Type B pancreatic cell (in vitro differentiated cells): ENCODE data around the gene ARHGEF5. TPM values are rescaled to one million over a fixed set of nuclear protein-coding genes. Genes with fewer than 3 reads are reported as not detected.

Experiments used
- DNase-seq: peaks from one replicate; pipeline ENCODE4 v3.0.0; 2021; ENCODE audit warnings: mixed read lengths; ENCODE audit not compliant: unreplicated experiment; ENCODE audit errors: extremely low spot score
- H3K27ac Mint-ChIP-seq: 2 replicates; pipeline ENCODE4 v1.8.0; 2021; ENCODE audit warnings: mild to moderate bottlenecking, mixed read lengths
- H3K27me3 Mint-ChIP-seq: 2 replicates; pipeline ENCODE4 v1.8.0; 2021; ENCODE audit warnings: mixed read lengths
- H3K36me3 Mint-ChIP-seq: 2 replicates; pipeline ENCODE4 v1.8.0; 2021; ENCODE audit warnings: mixed read lengths
- H3K4me1 Mint-ChIP-seq: one replicate; pipeline ENCODE4 v1.8.0; 2021; ENCODE audit warnings: mixed read lengths; ENCODE audit not compliant: unreplicated experiment
- H3K4me3 Mint-ChIP-seq: 2 replicates; pipeline ENCODE4 v1.8.0; 2021; ENCODE audit warnings: mild to moderate bottlenecking, mixed read lengths
- H3K9me3 Mint-ChIP-seq: 2 replicates; pipeline ENCODE4 v1.8.0; 2021; ENCODE audit warnings: mixed read lengths
- total RNA-seq: library from RNA; stranded (reverse); gene quantifications from 2 replicates; pipeline ENCODE4 v1.2.1, GENCODE V29; 2021; ENCODE audit warnings: low replicate concordance
- TF ChIP-seq, protein P1 (sequence below): fragments of 200-600 bp; sonication (generic); conservative IDR thresholded peaks from 2 replicates; pipeline ENCODE4 v1.5.0; 2021; ENCODE audit warnings: antibody characterized with exemption, mild to moderate bottlenecking

The ARHGEF5 gene
- total RNA-seq, 1 donor from 2014 or later = 17.2 TPM

GRCh38 chr7:144388950-144389349 is 33.7 kb downstream of the ARHGEF5 start:
- H3K4me3 Mint-ChIP-seq = no peak overlapping the region
- no peaks in the 10 kb centered on the region for H3K36me3 Mint-ChIP-seq
- DNase-seq = no peak
- TF ChIP-seq, protein P1, sequence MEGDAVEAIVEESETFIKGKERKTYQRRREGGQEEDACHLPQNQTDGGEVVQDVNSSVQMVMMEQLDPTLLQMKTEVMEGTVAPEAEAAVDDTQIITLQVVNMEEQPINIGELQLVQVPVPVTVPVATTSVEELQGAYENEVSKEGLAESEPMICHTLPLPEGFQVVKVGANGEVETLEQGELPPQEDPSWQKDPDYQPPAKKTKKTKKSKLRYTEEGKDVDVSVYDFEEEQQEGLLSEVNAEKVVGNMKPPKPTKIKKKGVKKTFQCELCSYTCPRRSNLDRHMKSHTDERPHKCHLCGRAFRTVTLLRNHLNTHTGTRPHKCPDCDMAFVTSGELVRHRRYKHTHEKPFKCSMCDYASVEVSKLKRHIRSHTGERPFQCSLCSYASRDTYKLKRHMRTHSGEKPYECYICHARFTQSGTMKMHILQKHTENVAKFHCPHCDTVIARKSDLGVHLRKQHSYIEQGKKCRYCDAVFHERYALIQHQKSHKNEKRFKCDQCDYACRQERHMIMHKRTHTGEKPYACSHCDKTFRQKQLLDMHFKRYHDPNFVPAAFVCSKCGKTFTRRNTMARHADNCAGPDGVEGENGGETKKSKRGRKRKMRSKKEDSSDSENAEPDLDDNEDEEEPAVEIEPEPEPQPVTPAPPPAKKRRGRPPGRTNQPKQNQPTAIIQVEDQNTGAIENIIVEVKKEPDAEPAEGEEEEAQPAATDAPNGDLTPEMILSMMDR = no peak
- H3K27ac Mint-ChIP-seq = peak overlapping the region; percentile 25
- H3K27me3 Mint-ChIP-seq = no peaks in the 10 kb centered on the region
- H3K9me3 Mint-ChIP-seq = no peaks in the 10 kb centered on the region
- H3K4me1 Mint-ChIP-seq = peaks cover 17% of the 10 kb centered on the region

- no peaks in the 10 kb centered on the region for H3K27me3 Mint-ChIP-seq
- H3K4me3 Mint-ChIP-seq = no peak overlapping the region
- H3K9me3 Mint-ChIP-seq = no peaks in the 10 kb centered on the region
- peaks cover 11% of the 10 kb centered on the region for H3K4me1 Mint-ChIP-seq
- peak; percentile 8 for DNase-seq
- TF ChIP-seq, protein P1 = no peak
- H3K36me3 Mint-ChIP-seq = no peaks in the 10 kb centered on the region
- no peak overlapping the region for H3K27ac Mint-ChIP-seq
Measured at GRCh38 chr7:144390481-144390880, 35.3 kb downstream of the ARHGEF5 start.

DNA sequence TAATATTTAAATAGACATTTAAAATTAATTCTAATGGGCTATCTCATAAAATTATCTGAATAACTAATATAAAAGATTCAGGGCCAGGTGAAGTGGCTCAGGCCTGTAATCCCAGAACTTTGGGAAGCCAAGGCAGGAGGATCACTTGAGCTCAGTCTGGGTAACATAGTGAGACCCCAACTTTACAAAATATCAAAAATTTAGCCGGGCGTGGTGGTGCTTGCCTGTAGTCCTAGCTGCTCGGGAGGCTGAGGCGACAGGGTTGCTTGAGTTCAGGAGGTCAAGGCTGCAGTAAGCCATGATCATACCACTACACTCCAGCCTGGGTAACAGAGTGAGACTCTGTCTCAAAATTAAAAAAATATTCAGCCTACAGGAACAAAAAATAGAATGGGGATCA is 35.8 kb downstream of the ARHGEF5 start:
- Mint-ChIP-seq H3K4me3 (no peak overlapping the region), H3K27ac (no peak overlapping the region), H3K36me3 (no peaks in the 10 kb centered on the region), H3K27me3 (no peaks in the 10 kb centered on the region), H3K4me1 (peaks cover 11% of the 10 kb centered on the region), H3K9me3 (no peaks in the 10 kb centered on the region)
- DNase-seq = peak; percentile 7
- TF ChIP-seq, protein P1 = no peak

GRCh38 chr7:144391823-144392255 is 36.6 kb downstream of the ARHGEF5 start:
- Mint-ChIP-seq H3K4me3 (peak overlapping the region; percentile 1), H3K9me3 (no peaks in the 10 kb centered on the region), H3K36me3 (no peaks in the 10 kb centered on the region), H3K27ac (peak overlapping the region; percentile 20), H3K27me3 (no peaks in the 10 kb centered on the region), H3K4me1 (peaks cover 11% of the 10 kb centered on the region)
- DNase-seq = no peak
- TF ChIP-seq, protein P1 = peak; percentile 85

- Mint-ChIP-seq H3K36me3 (no peaks in the 10 kb centered on the region), H3K27ac (no peak overlapping the region), H3K9me3 (no peaks in the 10 kb centered on the region), H3K27me3 (peaks cover under 1% of the 10 kb centered on the region), H3K4me1 (no peaks in the 10 kb centered on the region), H3K4me3 (no peak overlapping the region)
- no peak for DNase-seq
- TF ChIP-seq, protein P1 = no peak
Measured at GRCh38 chr7:144397086-144397485, 41.9 kb downstream of the ARHGEF5 start.

DNA sequence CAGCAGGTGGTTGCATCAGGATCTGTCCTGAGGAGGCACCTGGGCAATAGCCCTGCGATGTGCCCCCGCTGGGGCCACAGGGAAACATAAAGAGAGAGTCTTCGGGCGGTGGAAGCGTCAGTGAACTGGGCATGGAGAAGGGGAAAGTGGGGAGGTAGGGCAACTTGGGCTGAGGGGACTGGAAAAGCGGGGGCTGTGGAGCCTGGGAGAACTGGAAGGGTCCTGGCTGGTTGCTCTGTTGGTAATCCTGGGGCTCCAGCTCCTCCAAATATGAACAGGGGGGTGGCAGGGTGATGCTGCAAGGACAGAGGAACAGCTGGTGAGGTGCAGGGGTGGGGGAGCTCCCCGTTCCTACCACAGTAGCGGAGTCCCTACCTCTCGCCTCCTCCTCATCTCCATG is 43.1 kb downstream of the ARHGEF5 start:
- Mint-ChIP-seq H3K36me3 (no peaks in the 10 kb centered on the region), H3K4me3 (no peak overlapping the region), H3K27me3 (peaks cover 5% of the 10 kb centered on the region), H3K9me3 (no peaks in the 10 kb centered on the region), H3K4me1 (no peaks in the 10 kb centered on the region), H3K27ac (no peak overlapping the region)
- TF ChIP-seq, protein P1 = no peak
- peak; percentile 27 for DNase-seq
